ENCODE data around the gene ADAMTS2.

The ADAMTS2 gene

GRCh38 chr5:179171816-179172745, 173.2 kb downstream of the ADAMTS2 start:
- Histone ChIP-seq H3K36me3 (ENCODE audit: insufficient read depth, low read length) (no peaks in the 10 kb centered on the region), H3K4me3 (ENCODE audit: low read length) (no peak overlapping the region), H3K27me3 (ENCODE audit: insufficient read depth, low read length) (no peaks in the 10 kb centered on the region), H3K27ac (ENCODE audit: low read depth, low read length) (no peak overlapping the region), H3K9me3 (ENCODE audit: insufficient read depth, low read depth, low read length) (no peaks in the 10 kb centered on the region), H3K4me1 (ENCODE audit: insufficient read depth, low read length) (no peaks in the 10 kb centered on the region), H3K9ac (ENCODE audit: low read depth, low read length) (no peak overlapping the region)
- WGBS = 93% methylated on average over 20 of the region's 20 CpGs

- H3K9me3 ChIP-seq (ENCODE audit: insufficient read depth, low read depth, low read length) = no peaks in the 10 kb centered on the region
- no peaks in the 10 kb centered on the region for H3K4me1 ChIP-seq (ENCODE audit: insufficient read depth, low read length)
- no peaks in the 10 kb centered on the region for H3K27me3 ChIP-seq (ENCODE audit: insufficient read depth, low read length)
- no peaks in the 10 kb centered on the region for H3K36me3 ChIP-seq (ENCODE audit: insufficient read depth, low read length)
- 96% methylated on average over 10 of the region's 12 CpGs for WGBS
- H3K27ac ChIP-seq (ENCODE audit: low read depth, low read length) = no peak overlapping the region
- no peak overlapping the region for H3K4me3 ChIP-seq (ENCODE audit: low read length)
- H3K9ac ChIP-seq (ENCODE audit: low read depth, low read length) = no peak overlapping the region
Measured at GRCh38 chr5:179171251-179171815, 173.9 kb downstream of the ADAMTS2 start.

DNA sequence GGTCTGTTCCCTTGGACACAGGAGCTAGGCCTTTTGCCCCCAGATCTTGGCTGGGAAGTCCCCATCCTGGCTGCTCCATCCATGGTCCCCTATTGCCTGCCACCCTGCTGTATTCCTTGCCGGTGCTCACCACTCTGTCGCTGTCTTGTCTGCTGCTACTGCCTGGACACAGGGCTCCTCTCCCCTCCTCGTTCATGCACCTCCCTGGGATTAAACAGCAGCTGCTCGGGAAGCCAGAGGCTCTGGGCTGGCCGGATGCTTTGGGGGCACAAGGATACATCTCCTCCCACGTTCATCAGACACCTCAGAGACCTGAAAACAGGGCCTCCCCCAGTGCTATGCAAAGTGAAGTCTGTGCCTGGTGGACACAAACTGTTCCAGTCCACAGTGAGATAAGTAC, 174.7 kb downstream of the ADAMTS2 start:
- 84% methylated on average over 6 of the region's 6 CpGs for WGBS

DNA sequence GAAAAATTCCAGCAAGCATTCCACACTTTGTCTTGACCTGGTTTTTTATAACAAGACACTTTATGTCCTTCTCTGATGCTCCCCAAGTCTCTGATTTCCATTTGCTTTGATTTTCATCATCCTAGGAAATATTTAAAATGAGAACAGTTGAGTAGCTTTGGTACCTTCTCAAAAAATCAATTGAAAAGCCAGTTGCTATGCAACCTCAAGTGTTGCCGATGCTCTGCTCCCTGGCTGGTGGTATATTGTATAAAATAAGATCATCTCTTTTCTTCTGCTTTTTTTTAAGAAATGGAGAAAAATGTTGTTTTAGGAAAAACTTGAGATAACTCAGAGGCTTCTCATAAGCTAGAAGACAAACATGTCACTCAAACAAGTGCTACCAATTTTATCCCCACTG, 175.4 kb downstream of the ADAMTS2 start:
- no peaks in the 10 kb centered on the region for H3K27me3 ChIP-seq (ENCODE audit: insufficient read depth, low read length)
- no peak overlapping the region for H3K9ac ChIP-seq (ENCODE audit: low read depth, low read length)
- H3K4me1 ChIP-seq (ENCODE audit: insufficient read depth, low read length) = no peaks in the 10 kb centered on the region
- 100% methylated on average over 1 of the region's 1 CpG for WGBS
- H3K27ac ChIP-seq (ENCODE audit: low read depth, low read length) = no peak overlapping the region
- H3K36me3 ChIP-seq (ENCODE audit: insufficient read depth, low read length) = no peaks in the 10 kb centered on the region
- H3K4me3 ChIP-seq (ENCODE audit: low read length) = no peak overlapping the region
- H3K9me3 ChIP-seq (ENCODE audit: insufficient read depth, low read depth, low read length) = no peaks in the 10 kb centered on the region

More for the DNA sequence above, 174.7 kb downstream of the ADAMTS2 start:
- Histone ChIP-seq H3K9me3 (ENCODE audit: insufficient read depth, low read depth, low read length) (no peaks in the 10 kb centered on the region), H3K4me3 (ENCODE audit: low read length) (no peak overlapping the region), H3K36me3 (ENCODE audit: insufficient read depth, low read length) (no peaks in the 10 kb centered on the region), H3K9ac (ENCODE audit: low read depth, low read length) (no peak overlapping the region), H3K27me3 (ENCODE audit: insufficient read depth, low read length) (no peaks in the 10 kb centered on the region), H3K27ac (ENCODE audit: low read depth, low read length) (no peak overlapping the region), H3K4me1 (ENCODE audit: insufficient read depth, low read length) (no peaks in the 10 kb centered on the region)

- WGBS = 87% methylated on average over 6 of the region's 6 CpGs
- Histone ChIP-seq H3K9ac (ENCODE audit: low read depth, low read length) (no peak overlapping the region), H3K4me1 (ENCODE audit: insufficient read depth, low read length) (no peaks in the 10 kb centered on the region), H3K9me3 (ENCODE audit: insufficient read depth, low read depth, low read length) (no peaks in the 10 kb centered on the region), H3K36me3 (ENCODE audit: insufficient read depth, low read length) (no peaks in the 10 kb centered on the region), H3K27me3 (ENCODE audit: insufficient read depth, low read length) (no peaks in the 10 kb centered on the region), H3K27ac (ENCODE audit: low read depth, low read length) (no peak overlapping the region), H3K4me3 (ENCODE audit: low read length) (no peak overlapping the region)
Measured at GRCh38 chr5:179168664-179169063, 176.6 kb downstream of the ADAMTS2 start.

- WGBS = 92% methylated on average over 12 of the region's 12 CpGs
- H3K9ac ChIP-seq (ENCODE audit: low read depth, low read length) = no peak overlapping the region
- H3K27ac ChIP-seq (ENCODE audit: low read depth, low read length) = no peak overlapping the region
Measured at GRCh38 chr5:179167871-179168451, 177.3 kb downstream of the ADAMTS2 start.

DNA sequence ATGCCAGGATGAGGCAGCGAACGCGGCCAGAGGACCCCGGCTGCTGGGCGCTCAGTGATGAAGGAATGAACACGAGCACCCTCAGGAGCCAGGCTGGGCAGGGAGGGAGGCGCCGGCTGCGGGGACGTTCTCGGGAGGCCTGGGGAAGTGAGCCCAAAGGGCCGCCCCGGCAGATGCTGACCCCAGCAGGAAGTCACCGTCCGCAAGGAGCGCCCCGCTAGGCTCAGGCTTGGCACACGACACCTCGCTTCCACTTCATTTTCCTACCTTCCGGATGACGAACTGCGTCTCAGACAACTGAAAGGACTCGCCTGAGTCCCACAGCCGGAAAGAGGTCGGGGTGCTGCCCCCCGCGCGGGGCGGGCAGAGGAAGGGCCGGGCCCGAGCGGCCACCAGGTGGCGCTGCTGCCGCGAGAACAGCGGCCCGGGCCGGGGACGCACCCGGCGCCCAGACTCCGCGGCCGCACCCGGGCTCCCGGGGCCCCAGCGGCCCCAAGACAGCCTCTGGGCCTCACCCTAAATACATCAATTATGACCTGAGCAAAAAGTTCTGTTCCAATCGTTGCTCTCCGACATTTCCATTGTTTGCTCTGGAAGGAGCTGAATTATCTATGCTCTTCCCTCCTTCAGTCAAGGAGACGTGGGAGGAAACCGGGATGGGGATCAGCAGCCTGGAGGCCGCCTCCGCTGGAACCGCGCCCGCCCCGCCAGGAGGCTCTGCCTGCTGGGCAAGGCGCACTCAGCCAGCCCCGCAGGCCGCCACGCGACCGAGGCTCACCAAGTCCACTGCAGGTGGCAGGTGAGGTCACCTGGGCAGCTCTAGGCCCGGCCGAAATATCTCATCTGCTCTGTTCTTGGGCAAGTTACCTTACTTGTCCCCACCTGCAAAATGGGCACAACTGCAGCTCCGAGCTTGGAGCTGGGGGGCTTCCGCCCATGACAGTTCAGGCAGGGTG, 178.1 kb downstream of the ADAMTS2 start:
- WGBS = 28% methylated on average over 67 of the region's 67 CpGs
- no peak overlapping the region for H3K27ac ChIP-seq (ENCODE audit: low read depth, low read length)
- H3K9ac ChIP-seq (ENCODE audit: low read depth, low read length) = 0 out of 2 replicates have a peak overlapping the region, but pooled peaks have one; percentile 15
- no peaks in the 10 kb centered on the region for H3K27me3 ChIP-seq (ENCODE audit: insufficient read depth, low read length)
- H3K9me3 ChIP-seq (ENCODE audit: insufficient read depth, low read depth, low read length) = 0 out of 2 replicates have a peak, but pooled peaks cover 3% of the 10 kb centered on the region
- H3K4me3 ChIP-seq (ENCODE audit: low read length) = peak overlapping the region; percentile 45
- no peaks in the 10 kb centered on the region for H3K4me1 ChIP-seq (ENCODE audit: insufficient read depth, low read length)
- H3K36me3 ChIP-seq (ENCODE audit: insufficient read depth, low read length) = no peaks in the 10 kb centered on the region

More at GRCh38 chr5:179167871-179168451, 177.3 kb downstream of the ADAMTS2 start:
- Histone ChIP-seq H3K4me1 (ENCODE audit: insufficient read depth, low read length) (no peaks in the 10 kb centered on the region), H3K36me3 (ENCODE audit: insufficient read depth, low read length) (no peaks in the 10 kb centered on the region), H3K4me3 (ENCODE audit: low read length) (no peak overlapping the region), H3K9me3 (ENCODE audit: insufficient read depth, low read depth, low read length) (no peaks in the 10 kb centered on the region), H3K27me3 (ENCODE audit: insufficient read depth, low read length) (no peaks in the 10 kb centered on the region)

DNA sequence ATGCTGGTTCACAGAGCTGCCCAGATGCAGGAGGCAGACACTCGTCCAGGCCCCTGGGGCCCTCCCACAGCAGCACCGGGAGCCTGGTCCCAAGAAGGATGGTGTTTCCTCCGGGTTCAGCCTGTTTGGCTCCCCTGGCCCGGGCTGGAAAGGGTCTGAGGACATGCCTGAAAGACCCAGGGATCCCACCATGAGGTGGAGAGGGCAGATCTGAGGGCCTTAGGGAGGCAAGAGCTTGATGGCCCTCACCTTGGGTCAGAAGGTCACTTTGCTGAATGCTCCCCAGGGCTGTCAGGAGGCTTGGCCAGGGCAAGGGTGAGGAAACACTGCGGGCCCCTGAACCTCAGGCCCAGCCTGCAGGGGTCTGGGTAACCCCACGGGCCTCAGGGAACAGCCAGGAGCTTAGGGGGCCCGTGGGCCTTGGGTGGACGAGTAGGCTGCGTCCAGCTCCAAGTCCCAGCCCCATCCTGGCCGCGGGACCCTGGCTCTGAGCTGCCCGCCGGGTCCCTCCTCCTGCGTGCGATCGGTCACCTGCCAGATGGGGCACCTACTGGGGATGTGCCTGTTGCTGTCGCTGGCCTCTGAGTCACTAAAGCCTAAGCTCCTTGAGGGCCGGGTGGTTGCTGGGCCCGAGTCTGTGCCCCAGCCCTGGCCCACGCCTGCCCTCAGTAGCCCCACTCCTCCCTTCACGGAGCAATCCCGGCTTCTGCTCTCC, 178.9 kb downstream of the ADAMTS2 start:
- Histone ChIP-seq H3K9me3 (ENCODE audit: insufficient read depth, low read depth, low read length) (0 out of 2 replicates have a peak, but pooled peaks cover 5% of the 10 kb centered on the region), H3K36me3 (ENCODE audit: insufficient read depth, low read length) (no peaks in the 10 kb centered on the region), H3K27ac (ENCODE audit: low read depth, low read length) (no peak overlapping the region), H3K27me3 (ENCODE audit: insufficient read depth, low read length) (no peaks in the 10 kb centered on the region), H3K9ac (ENCODE audit: low read depth, low read length) (no peak overlapping the region), H3K4me3 (ENCODE audit: low read length) (peak overlapping the region; percentile 45; the same call in 1 of the 2 replicates), H3K4me1 (ENCODE audit: insufficient read depth, low read length) (no peaks in the 10 kb centered on the region)
- WGBS = 91% methylated on average over 22 of the region's 22 CpGs

DNA sequence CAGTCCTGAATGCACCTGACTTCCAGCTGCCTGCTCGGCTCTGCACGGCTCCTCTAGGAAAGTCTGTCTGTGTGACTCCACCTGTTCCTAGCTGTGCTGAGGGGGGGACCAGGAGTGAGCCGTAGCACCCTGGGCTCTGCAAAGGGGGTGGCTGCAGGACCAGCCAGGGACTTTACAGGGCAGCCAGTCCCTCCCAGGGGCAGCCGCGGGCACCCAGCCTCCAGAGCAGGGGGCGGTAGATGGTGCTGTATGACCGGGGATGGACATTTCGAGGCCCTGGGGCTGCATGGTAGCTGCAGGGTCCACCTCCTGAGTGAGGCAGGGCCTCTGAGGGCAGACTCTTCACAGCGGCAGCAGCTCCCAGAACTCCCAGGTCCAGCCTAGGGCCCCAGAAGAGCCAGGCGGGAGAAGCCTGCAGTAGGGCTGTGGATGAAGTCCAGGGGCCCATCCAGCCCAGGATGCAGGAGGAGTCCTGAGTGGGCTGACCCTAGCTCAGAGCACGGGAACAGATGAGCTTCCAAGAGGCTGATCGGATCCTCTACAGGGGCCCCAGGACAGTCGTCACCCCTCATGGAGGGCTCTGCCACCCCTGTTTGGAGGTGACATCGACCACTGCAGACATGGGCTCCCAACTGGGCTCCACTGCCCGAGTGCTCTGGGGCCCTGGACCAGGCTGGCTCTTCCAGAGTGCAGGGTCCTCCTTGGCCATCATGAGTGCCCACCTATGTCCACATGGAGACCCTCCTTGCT, 179.7 kb downstream of the ADAMTS2 start:
- H3K4me1 ChIP-seq (ENCODE audit: insufficient read depth, low read length) = no peaks in the 10 kb centered on the region
- 94% methylated on average over 15 of the region's 15 CpGs for WGBS

More for the DNA sequence above, 179.7 kb downstream of the ADAMTS2 start:
- H3K9me3 ChIP-seq (ENCODE audit: insufficient read depth, low read depth, low read length) = 0 out of 2 replicates have a peak, but pooled peaks cover 5% of the 10 kb centered on the region
- no peaks in the 10 kb centered on the region for H3K27me3 ChIP-seq (ENCODE audit: insufficient read depth, low read length)
- no peaks in the 10 kb centered on the region for H3K36me3 ChIP-seq (ENCODE audit: insufficient read depth, low read length)
- no peak overlapping the region for H3K4me3 ChIP-seq (ENCODE audit: low read length)
- no peak overlapping the region for H3K9ac ChIP-seq (ENCODE audit: low read depth, low read length)
- H3K27ac ChIP-seq (ENCODE audit: low read depth, low read length) = no peak overlapping the region
